ENCODE data around the gene CDH13.

GRCh38 chr16:83110269-83110668 is 483.5 kb downstream of the CDH13 start:
- no peak for TF ChIP-seq CTCF (conservative IDR thresholded peaks at IDR 0.05)
- no peak for TF ChIP-seq ZFX (IDR thresholded peaks at IDR 0.05)
